K562 (cell line): ENCODE measurements around the gene SCML2. TPM values are rescaled to one million over a fixed set of nuclear protein-coding genes. Genes with fewer than 3 reads are reported as not detected.
A peak's percentile ranks its signal among the peaks of the same experiment; 100 is the strongest.

Experiments used
- ATAC-seq: fragments of 200-7000 bp; cut with Tn5 transposase; 3 replicates; pipeline ENCODE4 v1.9.1; 2020; ENCODE audit warnings: moderate library complexity
- Bru-seq: library from RNA; stranded (reverse); fragments of 400-500 nt; gene quantifications from one replicate; lab custom pipeline; 2021; lab: Mats Ljungman, UMichigan
- BruChase-seq, 2 experiments: library from RNA; stranded (reverse); fragments of 400-500 nt; gene quantifications; one replicate each; lab custom pipeline; 2021; lab: Mats Ljungman, UMichigan
- BruUV-seq: library from RNA; stranded (reverse); fragments of 400-500 nt; replicated peaks from 2 replicates; lab custom pipeline; 2021; lab: Mats Ljungman, UMichigan
- CTCF ChIA-PET: fragments of 300-600 bp; formaldehyde crosslinking; extraction: SDS; loops from one replicate; lab custom pipeline; 2021; ENCODE audit warnings: low intra/inter-chr PET ratio; lab: Yijun Ruan, JAX
- POLR2A ChIA-PET: fragments of 300-600, 350-650 bp; sonication (Branson Sonifier 250); formaldehyde crosslinking; extraction: SDS; loops from one replicate; lab custom pipeline; 2021; ENCODE audit warnings: antibody characterized with exemption, inconsistent platforms; lab: Yijun Ruan, JAX
- DNase-seq, 4 experiments: peaks; one replicate each; pipeline versions ENCODE4 v3.0.0 to v3.0.0-alpha.2; 2011 to 2018; ENCODE audit warnings: low spot score in 3 of 4, mixed read lengths in 3 of 4; ENCODE audit errors: extremely low read depth in 1 of 4
- FAIRE-seq: peaks from 2 replicates; lab custom pipeline; 2011; peaks lifted over from hg19 to GRCh38; lab: Jason Lieb, UNC
- H2AFZ ChIP-seq: 2 replicates; pipeline ENCODE4 v1.6.0; 2011; ENCODE audit warnings: low read depth, low read length, control low read depth, inconsistent platforms
- H3K27ac ChIP-seq: fragments of 200-600 bp; 3 replicates; pipeline ENCODE4 v1.8.0; 2011; ENCODE audit warnings: low read depth, mild to moderate bottlenecking, control low read depth, inconsistent platforms, low read length, moderate library complexity, mixed read lengths; ENCODE audit errors: extremely low read depth
- H3K27me3 ChIP-seq, 2 experiments: fragments of 300-600 bp in 1 of 2; 2 replicates in 1 of 2; 3 replicates in 1 of 2; pipeline versions ENCODE4 v1.6.0 to v1.8.0; 2011; ENCODE audit warnings: inconsistent platforms in 2 of 2, low read length in 2 of 2, mild to moderate bottlenecking in 1 of 2, mixed read lengths in 1 of 2, moderate library complexity in 1 of 2; ENCODE audit not compliant: control insufficient read depth in 2 of 2, insufficient read depth in 2 of 2
- H3K36me3 ChIP-seq: fragments of 300-600 bp; 3 replicates; pipeline ENCODE4 v1.8.0; 2011; ENCODE audit warnings: mild to moderate bottlenecking, low read length, inconsistent platforms; ENCODE audit not compliant: control insufficient read depth, insufficient read depth
- H3K4me1 ChIP-seq, 2 experiments: fragments of 200-600 bp in 1 of 2; replicated peaks in 1 of 2; 2 replicates in 1 of 2; 3 replicates in 1 of 2; pipeline versions ENCODE4 v1.5.1 to v1.8.0; 2011; ENCODE audit warnings: inconsistent platforms in 2 of 2, low read length in 2 of 2, mild to moderate bottlenecking in 1 of 2, mixed read lengths in 1 of 2, moderate library complexity in 1 of 2; ENCODE audit not compliant: control insufficient read depth in 2 of 2, insufficient read depth in 2 of 2
- H3K4me2 ChIP-seq: 2 replicates; pipeline ENCODE4 v1.6.1; 2011; ENCODE audit warnings: low read length, control low read depth, inconsistent platforms, mixed read lengths; ENCODE audit not compliant: insufficient read depth
- H3K4me3 ChIP-seq: fragments of 200-600 bp; sonication (generic), shearing (Covaris generic); 2 replicates; pipeline ENCODE4 v1.5.1; 2016; ENCODE audit warnings: control low read depth, inconsistent platforms
- H3K79me2 ChIP-seq: fragments of 200-600 bp; 3 replicates; pipeline ENCODE4 v1.8.0; 2011; ENCODE audit warnings: low read length, inconsistent platforms; ENCODE audit not compliant: control insufficient read depth, insufficient read depth
- H3K9ac ChIP-seq, 2 experiments: 2 replicates each; pipeline versions ENCODE4 v1.6.0 to v1.6.1; 2011; ENCODE audit warnings: low read depth in 2 of 2, low read length in 2 of 2, control low read depth in 1 of 2, inconsistent platforms in 1 of 2, mild to moderate bottlenecking in 1 of 2, mixed read lengths in 1 of 2; ENCODE audit not compliant: insufficient read depth in 1 of 2
- H3K9me1 ChIP-seq: one replicate; pipeline ENCODE4 v1.6.0; 2011; ENCODE audit warnings: inconsistent platforms, mild to moderate bottlenecking, low read length, moderate library complexity; ENCODE audit not compliant: control insufficient read depth, insufficient read depth
- H3K9me3 ChIP-seq: replicated peaks from 2 replicates; pipeline ENCODE4 v1.5.1; 2011; ENCODE audit warnings: low read depth, low read length, inconsistent platforms; ENCODE audit not compliant: control insufficient read depth, insufficient read depth
- H4K20me1 ChIP-seq: replicated peaks from 2 replicates; pipeline ENCODE4 v1.6.1; 2011; ENCODE audit warnings: low read length, inconsistent platforms, mixed read lengths; ENCODE audit not compliant: control insufficient read depth, insufficient read depth
- HOXB6 ChIP-seq: fragments of 250-450 bp; sonication (Bioruptor Pico); IDR thresholded peaks from 2 replicates; pipeline ENCODE4 v1.5.1; 2022; ENCODE audit warnings: mild to moderate bottlenecking, borderline replicate concordance
- NRF1 ChIP-seq, 2 experiments: fragments of 450-650 bp; IDR thresholded peaks in 1 of 2; conservative IDR thresholded peaks in 1 of 2; 2 replicates each; pipeline ENCODE4 v1.6.1; 2014; ENCODE audit warnings: mild to moderate bottlenecking in 2 of 2
- PHB ChIP-seq: fragments of 250-450 bp; sonication (Bioruptor Pico); IDR thresholded peaks from 2 replicates; pipeline ENCODE4 v1.5.0; 2021
- RBFOX2 ChIP-seq: fragments of 200-400 bp; formaldehyde crosslinking; IDR thresholded peaks from 2 replicates; pipeline ENCODE4 v1.6.1; 2017; ENCODE audit warnings: low read depth, mild to moderate bottlenecking, low read length, moderate library complexity
- SP1 ChIP-seq: sonication (generic); formaldehyde crosslinking; IDR thresholded peaks from 2 replicates; pipeline ENCODE4 v1.8.1; 2022; ENCODE audit warnings: mild to moderate bottlenecking, missing genetic modification reagents
- TARDBP ChIP-seq: fragments of 450-650 bp; IDR thresholded peaks from 2 replicates; pipeline ENCODE4 v1.6.1; 2016
- TEAD4 ChIP-seq, 2 experiments: sonication (generic) in 1 of 2; formaldehyde crosslinking in 1 of 2; IDR thresholded peaks; 2 replicates each; pipeline versions ENCODE4 v1.6.1 to v1.8.0; 2012 to 2022; ENCODE audit warnings: borderline replicate concordance in 1 of 2, inconsistent platforms in 1 of 2, low read length in 1 of 2, mild to moderate bottlenecking in 1 of 2, missing genetic modification reagents in 1 of 2
- ZFX ChIP-seq: sonication (generic); formaldehyde crosslinking; IDR thresholded peaks from 2 replicates; pipeline ENCODE4 v1.8.0; 2022; ENCODE audit warnings: mild to moderate bottlenecking, missing genetic modification reagents, moderate library complexity
- ZNF41 ChIP-seq: fragments of 250-450 bp; sonication (Bioruptor Pico); conservative IDR thresholded peaks from 2 replicates; pipeline ENCODE4 v1.4.0; 2020; ENCODE audit warnings: mild to moderate bottlenecking
- ZNF561 ChIP-seq: fragments of 450-650 bp; formaldehyde crosslinking; conservative IDR thresholded peaks from 2 replicates; pipeline ENCODE4 v1.4.0; 2020; ENCODE audit warnings: mild to moderate bottlenecking, moderate library complexity
- ZNF584 ChIP-seq: fragments of 200-800 bp; sonication (Bioruptor generic); IDR thresholded peaks from 2 replicates; pipeline ENCODE4 v1.6.1; 2016; ENCODE audit warnings: low read depth, mild to moderate bottlenecking, missing genetic modification characterization, missing compliant biosample characterization
- ZNF668 ChIP-seq: fragments of 250-450 bp; sonication (Bioruptor Pico); IDR thresholded peaks from 2 replicates; pipeline ENCODE4 v1.8.0; 2022; ENCODE audit warnings: mild to moderate bottlenecking, inconsistent platforms
- ZNF717 ChIP-seq: fragments of 250-450 bp; sonication (Bioruptor Pico); IDR thresholded peaks from 2 replicates; pipeline ENCODE4 v1.5.0; 2021
- ZNF76 ChIP-seq: fragments of 250-450 bp; sonication (Bioruptor Pico); IDR thresholded peaks from 2 replicates; pipeline ENCODE4 v1.4.0; 2020; ENCODE audit warnings: mild to moderate bottlenecking, moderate library complexity, borderline replicate concordance
- WGBS: fragments of 100-300 bp; shearing (Covaris generic); methylation state at CpG from one replicate; pipeline ENCODE4 v1.1.6; 2016; ENCODE audit warnings: low coverage, mixed read lengths; ENCODE audit not compliant: insufficient coverage; ENCODE audit errors: missing lambda C conversion rate; 5-methylcytosine and 5-hydroxymethylcytosine counted together
- in situ Hi-C: fragments of 300-500 bp; cut with MboI; formaldehyde crosslinking; loops from 4 replicates; pipeline ENCODE4 v1.15.0; 2018; ENCODE audit warnings: inconsistent platforms, mixed read lengths
- intact Hi-C: fragments of 100-400 bp; cut with micrococcal nuclease; formaldehyde crosslinking; loops from 2 replicates; pipeline ENCODE4 v1.14.2; 2022
- long read RNA-seq, 3 experiments: library from polyadenylated mRNA in 2 of 3; library from RNA in 1 of 3; unstranded in 2 of 3; stranded (forward) in 1 of 3; transcript quantifications; one replicate each; pipeline ENCODE4 v2.0.0, GENCODE V29; 2019 to 2022
- polyA minus RNA-seq, 3 experiments: library from RNA; depleted of rRNA, polyadenylated mRNA; stranded (reverse); fragments of >200 nt; gene quantifications; 2 replicates each; pipeline ENCODE4 v1.2.3, GENCODE V29; 2011
- polyA plus RNA-seq, 8 experiments: library from polyadenylated mRNA; depleted of rRNA in 4 of 8; stranded (reverse) in 5 of 8; unstranded in 3 of 8; fragments of >200 nt; fragmentation: Nextera tagmentation in 2 of 8; fragmentation: Illumina TruSeq in 1 of 8; extraction: Ambion mirVana in 2 of 8; extraction: Trizol in 1 of 8; gene quantifications; 2 replicates each; pipeline versions ENCODE4 v1.2.1 to v1.2.3, GENCODE V29; 2011 to 2014; ENCODE audit warnings: inconsistent platforms in 1 of 8, missing spikeins in 1 of 8
- total RNA-seq, 7 experiments: library from RNA; depleted of rRNA in 6 of 7; stranded (reverse); fragments of >200 nt in 6 of 7; fragmentation: Illumina TruSeq in 2 of 7; extraction: Trizol in 2 of 7; gene quantifications; 2 replicates each; pipeline versions ENCODE4 v1.2.1 to v1.2.3, GENCODE V29; 2011 to 2021; ENCODE audit warnings: low replicate concordance in 1 of 7
- TF ChIP-seq, protein P1 (sequence below), 2 experiments: fragments of 450-650 bp; IDR thresholded peaks; 2 replicates each; pipeline ENCODE4 v1.6.1; 2016

SCML2 gene
- 11.1 and 23.8 TPM in 2 replicates for total RNA-seq (2011; cell fraction: chromatin; rRNA removed; ENCODE audit: low replicate concordance)
- total RNA-seq (2011; cell fraction: nucleolus; rRNA removed), result 5.7 and 8.0 TPM in 2 replicates
- total RNA-seq (2011; cell fraction: nucleoplasm; rRNA removed), result 13.8 and 19.6 TPM in 2 replicates
- total RNA-seq (2014; rRNA removed) (15.1 and 16.5 TPM in 2 replicates), total RNA-seq (2014; rRNA removed; fragmentation: Illumina TruSeq; extraction: Trizol) (25.6 and 27.5 TPM in 2 replicates), total RNA-seq (2015; rRNA removed; fragmentation: Illumina TruSeq; extraction: Trizol) (19.0 and 22.9 TPM in 2 replicates), total RNA-seq (2021) (19.0 and 19.6 TPM in 2 replicates), polyA plus RNA-seq (2011; rRNA removed) (26.6 and 29.4 TPM in 2 replicates), polyA plus RNA-seq (2014; fragmentation: Illumina TruSeq; extraction: Trizol) (27.4 and 30.8 TPM in 2 replicates), polyA plus RNA-seq (2014; fragmentation: Nextera tagmentation; extraction: Ambion mirVana) (10 to 100 TPM; 18.2 to 30.4 TPM), polyA plus RNA-seq (2014; rRNA removed) (20.7 and 25.8 TPM in 2 replicates), polyA minus RNA-seq (2011; rRNA and poly(A)+ RNA removed) (17.7 and 21.0 TPM in 2 replicates), Bru-seq, nascent RNA (percentile 70 among the genes with signal in this experiment), BruChase-seq, experiment 1, labeled RNA remaining after a 2-hour chase (percentile 77 among the genes with signal in this experiment), BruChase-seq, experiment 2, labeled RNA remaining after a 6-hour chase (percentile 77 among the genes with signal in this experiment)
- 10.6 and 25.1 TPM in 2 replicates for polyA plus RNA-seq (2011; cell fraction: cytosol; rRNA removed)
- polyA plus RNA-seq (2011; cell fraction: nucleus; rRNA removed), result 12.8 and 17.0 TPM in 2 replicates
- polyA plus RNA-seq (2012), result 12.9 and 20.1 TPM in 2 replicates
- polyA minus RNA-seq (2011; cell fraction: cytosol; rRNA and poly(A)+ RNA removed), result 10.5 and 13.2 TPM in 2 replicates
- 4.7 and 13.0 TPM in 2 replicates for polyA minus RNA-seq (2011; cell fraction: nucleus; rRNA and poly(A)+ RNA removed)
- long read RNA-seq, experiment 1, full-length matches to known transcripts, result 69 of 121 reads
- long read RNA-seq, experiment 1, partial matches to known transcripts, result 27 of 121 reads
- long read RNA-seq, experiment 1, other reads (novel, unspliced or antisense), result 25 of 121 reads
- long read RNA-seq, experiment 2, full-length matches to known transcripts, result 1 of 15 reads
- long read RNA-seq, experiment 2, partial matches to known transcripts, result 1 of 15 reads
- long read RNA-seq, experiment 2, other reads (novel, unspliced or antisense), result 13 of 15 reads
- long read RNA-seq, experiment 3, full-length matches to known transcripts, result 1 of 9 reads
- long read RNA-seq, experiment 3, partial matches to known transcripts, result 5 of 9 reads
- long read RNA-seq, experiment 3, other reads (novel, unspliced or antisense), result 3 of 9 reads

DNA sequence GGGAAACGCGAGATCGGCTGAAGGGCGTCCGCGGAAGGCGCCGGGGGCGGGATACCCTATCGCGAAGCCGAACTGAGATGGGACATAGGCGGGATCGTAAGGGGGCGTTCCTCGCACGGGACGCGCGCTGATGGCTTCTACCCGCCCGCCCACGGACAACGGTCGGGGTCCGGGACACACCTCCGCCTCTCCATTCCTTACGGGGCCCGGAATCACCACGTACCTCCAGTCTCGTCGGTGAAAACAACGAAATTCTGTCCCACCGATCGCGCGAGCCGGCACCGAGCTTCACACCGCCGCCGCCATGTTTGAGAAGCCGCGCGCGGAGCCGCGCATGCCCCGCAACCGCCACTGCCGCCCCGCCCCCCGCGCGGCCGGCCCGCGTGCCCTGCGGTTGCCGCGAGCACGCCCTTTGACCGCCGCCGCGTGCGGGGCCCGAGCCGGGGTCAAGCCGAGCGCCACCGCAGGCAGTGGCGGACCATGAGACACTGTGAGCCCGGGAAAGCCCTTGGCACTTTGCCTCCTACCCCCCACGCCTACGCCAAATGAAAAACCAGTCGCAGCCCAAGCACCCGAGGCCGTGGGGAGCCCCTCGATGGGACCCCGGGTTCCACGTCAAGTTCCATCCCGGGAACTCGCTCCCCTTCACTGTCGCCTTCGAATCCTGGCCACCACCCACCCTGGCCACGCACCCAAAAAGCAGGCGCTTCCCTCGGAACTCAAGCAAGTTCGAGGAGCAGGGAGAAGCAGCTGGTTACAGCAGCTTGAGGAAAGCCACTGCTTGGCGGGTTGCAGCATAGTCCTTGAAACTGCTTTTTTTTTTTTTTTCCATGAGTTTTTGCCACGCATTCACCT lies at the start of gene SCML2:
TSS of gene SCML2 (minus strand) at position 320 of the 855 bp plus-strand sequence. CDS start 20,617 bp downstream, outside the sequence.
- Histone ChIP-seq H3K36me3 (no peaks in the 10 kb centered on the region), H4K20me1 (peaks cover 9% of the 10 kb centered on the region; the same call in 1 of the 2 replicates), H3K4me2 (peak within 1 kb of the TSS; percentile 87), H3K4me1 (peaks cover 10 to 17% of the 10 kb centered on the region in 2 experiments; a peak in 4 of 5 replicates), H3K4me3 (peak within 1 kb of the TSS; percentile 62), H2AFZ (peak within 1 kb of the TSS; percentile 98), H3K27ac (peak within 1 kb of the TSS; percentile 77), H3K27me3 (no peaks in the 10 kb centered on the region; a peak in 1 of 5 replicates), H3K79me2 (peaks cover 44% of the 10 kb centered on the region), H3K9me1 (peaks cover 2% of the 10 kb centered on the region), H3K9ac (peak within 1 kb of the TSS; percentile 62 to 92), H3K9me3 (no peaks in the 10 kb centered on the region)
- ATAC-seq, result peak; percentile 88
- peak; percentile 71 to 75 (median 74) for DNase-seq
- in situ Hi-C loops, result no loop called here
- intact Hi-C loops, result no loop called here
- POLR2A ChIA-PET, result interaction anchor here (0.6 to 0.9 kb wide), 3 partner anchors 9 to 386 kb away, joined by 3 read pairs; no protein-coding TSS in a partner anchor
- 9% methylated on average over 20 of the region's 92 CpGs for WGBS
- peak; percentile 46 for FAIRE-seq
- CTCF ChIA-PET, result interaction anchor here (0.5 kb wide), 1 partner anchor 41 kb away, joined by 6 read pairs; no protein-coding TSS in a partner anchor
- no TSS peak for BruUV-seq
- TF ChIP-seq ZNF561 (CRISPR knock-in tag) (no peak), ZFX (CRISPR knock-in tag) (no peak; the same call in 1 of the 2 replicates), TEAD4 (IDR thresholded peaks at IDR 0.05; ENCODE audit: low read length) (no peak), TEAD4 (CRISPR knock-in tag; IDR thresholded peaks at IDR 0.05; ENCODE audit: borderline replicate concordance) (no peak), RBFOX2 (peak; percentile 87), ZNF41 (CRISPR knock-in tag) (no peak), ZNF717 (CRISPR knock-in tag) (no peak), HOXB6 (CRISPR knock-in tag) (no peak), NRF1 (conservative IDR thresholded peaks at IDR 0.05 in 1 of 2, IDR thresholded peaks at IDR 0.05 in 1 of 2) (peak in 1 of 2 experiments; percentile 83), ZNF584 (CRISPR knock-in tag) (no peak), ZNF76 (CRISPR knock-in tag) (no peak), PHB (CRISPR knock-in tag) (no peak), SP1 (no peak), ZNF668 (CRISPR knock-in tag) (no peak), TARDBP (no peak)
- TF ChIP-seq, protein P1, sequence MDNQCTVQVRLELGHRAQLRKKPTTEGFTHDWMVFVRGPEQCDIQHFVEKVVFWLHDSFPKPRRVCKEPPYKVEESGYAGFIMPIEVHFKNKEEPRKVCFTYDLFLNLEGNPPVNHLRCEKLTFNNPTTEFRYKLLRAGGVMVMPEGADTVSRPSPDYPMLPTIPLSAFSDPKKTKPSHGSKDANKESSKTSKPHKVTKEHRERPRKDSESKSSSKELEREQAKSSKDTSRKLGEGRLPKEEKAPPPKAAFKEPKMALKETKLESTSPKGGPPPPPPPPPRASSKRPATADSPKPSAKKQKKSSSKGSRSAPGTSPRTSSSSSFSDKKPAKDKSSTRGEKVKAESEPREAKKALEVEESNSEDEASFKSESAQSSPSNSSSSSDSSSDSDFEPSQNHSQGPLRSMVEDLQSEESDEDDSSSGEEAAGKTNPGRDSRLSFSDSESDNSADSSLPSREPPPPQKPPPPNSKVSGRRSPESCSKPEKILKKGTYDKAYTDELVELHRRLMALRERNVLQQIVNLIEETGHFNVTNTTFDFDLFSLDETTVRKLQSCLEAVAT (IDR thresholded peaks at IDR 0.05), result no peak
